Upper lobe of left lung (tissue), 6 donors: ENCODE measurements around the gene TCF21. TPM values are rescaled to one million over a fixed set of nuclear protein-coding genes. Genes with fewer than 3 reads are reported as not detected.
A peak's percentile ranks its signal among the peaks of the same experiment; 100 is the strongest.

ENCODE experiments used
- ATAC-seq, 2 donors: fragments of 200-7000 bp; cut with Tn5 transposase; one replicate each; pipeline ENCODE4 v1.9.1; 2022; ENCODE audit warnings: mild to moderate bottlenecking in 2 of 2, moderate library complexity in 2 of 2; ENCODE audit not compliant: low FRiP score in 2 of 2
- DNase-seq, 2 donors: peaks; one replicate each; pipeline ENCODE4 v3.0.0-alpha.2; 2019 to 2020
- H3K27ac ChIP-seq, 4 donors: fragments of 200-600 bp; sonication (generic); one replicate each; pipeline ENCODE4 v1.5.1; 2016 to 2019
- H3K27me3 ChIP-seq, 4 donors: fragments of 200-600 bp; sonication (generic); one replicate each; pipeline ENCODE4 v1.5.1; 2017 to 2019
- H3K36me3 ChIP-seq, 4 donors: fragments of 200-600 bp; sonication (generic); one replicate each; pipeline ENCODE4 v1.5.1; 2016 to 2019
- H3K4me1 ChIP-seq, 4 donors: fragments of 200-600 bp; sonication (generic); one replicate each; pipeline ENCODE4 v1.5.1; 2018 to 2019
- H3K4me3 ChIP-seq, 4 donors: fragments of 200-600 bp; sonication (generic); one replicate each; pipeline ENCODE4 v1.5.1; 2017 to 2019; ENCODE audit warnings: mild to moderate bottlenecking in 2 of 4, moderate library complexity in 1 of 4
- H3K9me3 ChIP-seq, 4 donors: fragments of 200-600 bp; sonication (generic); one replicate each; pipeline ENCODE4 v1.5.1; 2018 to 2019
- EP300 ChIP-seq, 4 donors: sonication (generic); formaldehyde crosslinking; IDR thresholded peaks; one replicate each; pipeline ENCODE4 v1.5.1; 2017; ENCODE audit warnings: antibody characterized with exemption in 4 of 4, control low read depth in 2 of 4
- POLR2A ChIP-seq, 4 donors: fragments of 450-650 bp; IDR thresholded peaks; one replicate each; pipeline ENCODE4 v1.5.1; 2016 to 2017; ENCODE audit warnings: antibody characterized with exemption in 4 of 4, mild to moderate bottlenecking in 2 of 4
- POLR2AphosphoS5 ChIP-seq, 2 donors: sonication (generic); formaldehyde crosslinking; IDR thresholded peaks; one replicate each; pipeline ENCODE4 v1.5.1; 2017; ENCODE audit warnings: antibody characterized with exemption in 2 of 2
- WGBS, 2 donors: methylation state at CpG; one replicate each; pipeline ENCODE4 v1.1.5; 2017 to 2018; 5-methylcytosine and 5-hydroxymethylcytosine counted together
- total RNA-seq, 6 donors: library from RNA; depleted of rRNA in 4 of 6; stranded (reverse); fragments of >200 nt in 4 of 6; gene quantifications; one replicate each; pipeline versions ENCODE4 v1.1.0 to v1.2.1, GENCODE V29; 2016 to 2021
- TF ChIP-seq, protein P1 (sequence below), 6 experiments: fragments of 450-650 bp in 4 of 6; fragments of 200-600 bp in 2 of 6; sonication (generic) in 2 of 6; IDR thresholded peaks; one replicate each; pipeline ENCODE4 v1.5.1; 2016 to 2019; ENCODE audit warnings: antibody characterized with exemption in 6 of 6
- donor health status: DM: no; HTN: no; CAD: no; lungs with moderate emphysema.
- donor health status: DM: no; HTN: yes; CAD: no; lungs with severe emphysema.

Gene TCF21
- total RNA-seq, 6 donors from 2014 or later, result 13.8 to 68.6 (median 30.2) TPM

DNA sequence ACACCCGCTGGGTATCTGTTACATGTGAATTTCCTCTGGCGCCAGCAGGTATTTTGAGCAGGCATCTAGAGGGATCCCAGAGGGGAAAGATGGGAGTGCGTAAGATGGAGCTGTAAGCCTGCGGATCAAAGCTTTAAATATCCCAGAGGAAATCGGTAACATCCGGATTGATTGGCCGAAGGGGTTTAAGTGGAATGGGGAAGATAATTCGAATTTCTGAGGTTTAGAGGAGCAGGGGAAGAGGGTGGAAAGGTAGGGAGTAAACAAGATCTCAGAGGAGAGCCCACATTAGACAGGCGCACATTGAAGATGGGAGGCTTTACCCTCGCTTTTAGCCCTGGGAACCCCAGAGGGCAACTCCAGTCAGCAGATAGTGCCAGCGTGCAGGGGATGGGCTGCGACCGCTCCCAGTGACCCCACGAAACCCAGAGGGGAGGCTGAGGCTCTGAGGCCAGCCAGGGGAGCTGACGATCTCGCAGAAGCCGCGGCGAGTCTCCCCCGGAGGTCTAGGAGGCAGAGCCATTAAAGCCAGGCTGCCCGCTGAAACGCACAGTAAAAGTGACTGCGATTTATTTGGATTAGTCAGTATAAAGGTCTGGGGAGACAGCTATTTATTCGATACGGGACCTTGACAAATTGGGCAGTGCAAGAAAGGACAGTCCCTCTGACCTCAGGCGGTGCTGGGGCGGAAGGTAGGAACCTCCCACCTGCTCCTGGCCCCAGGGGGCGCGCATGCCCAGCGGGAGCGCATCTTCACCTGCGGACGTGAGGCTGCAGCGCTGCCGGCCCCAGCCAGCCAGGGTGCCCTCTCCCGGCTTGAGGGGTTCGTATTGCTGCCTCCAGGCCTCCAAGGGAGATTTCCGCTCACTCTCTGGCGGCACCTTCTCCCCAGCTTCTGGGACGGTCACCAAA lies 34.3 kb upstream of the TCF21 start:
- 12 to 17% methylated on average over 25 to 37 of the region's 40 CpGs for WGBS, 2 donors
- peak in 1 of 2 donors; percentile 82 for DNase-seq
- Histone ChIP-seq H3K4me3 (peak overlapping the region in 2 of 4 donors; percentile 1 to 20), H3K4me1 (peaks cover 0 to 4% (median 0%) of the 10 kb centered on the region in 4 donors), H3K36me3 (no peaks in the 10 kb centered on the region), H3K9me3 (no peaks in the 10 kb centered on the region), H3K27me3 (peaks cover 0 to 16% (median 6%) of the 10 kb centered on the region in 4 donors), H3K27ac (no peak overlapping the region)
- peak in 1 of 2 donors; percentile 8 for ATAC-seq
- TF ChIP-seq POLR2A (IDR thresholded peaks at IDR 0.05) (no peak), POLR2AphosphoS5 (IDR thresholded peaks at IDR 0.05) (no peak), EP300 (IDR thresholded peaks at IDR 0.05) (no peak)
- TF ChIP-seq, protein P1, sequence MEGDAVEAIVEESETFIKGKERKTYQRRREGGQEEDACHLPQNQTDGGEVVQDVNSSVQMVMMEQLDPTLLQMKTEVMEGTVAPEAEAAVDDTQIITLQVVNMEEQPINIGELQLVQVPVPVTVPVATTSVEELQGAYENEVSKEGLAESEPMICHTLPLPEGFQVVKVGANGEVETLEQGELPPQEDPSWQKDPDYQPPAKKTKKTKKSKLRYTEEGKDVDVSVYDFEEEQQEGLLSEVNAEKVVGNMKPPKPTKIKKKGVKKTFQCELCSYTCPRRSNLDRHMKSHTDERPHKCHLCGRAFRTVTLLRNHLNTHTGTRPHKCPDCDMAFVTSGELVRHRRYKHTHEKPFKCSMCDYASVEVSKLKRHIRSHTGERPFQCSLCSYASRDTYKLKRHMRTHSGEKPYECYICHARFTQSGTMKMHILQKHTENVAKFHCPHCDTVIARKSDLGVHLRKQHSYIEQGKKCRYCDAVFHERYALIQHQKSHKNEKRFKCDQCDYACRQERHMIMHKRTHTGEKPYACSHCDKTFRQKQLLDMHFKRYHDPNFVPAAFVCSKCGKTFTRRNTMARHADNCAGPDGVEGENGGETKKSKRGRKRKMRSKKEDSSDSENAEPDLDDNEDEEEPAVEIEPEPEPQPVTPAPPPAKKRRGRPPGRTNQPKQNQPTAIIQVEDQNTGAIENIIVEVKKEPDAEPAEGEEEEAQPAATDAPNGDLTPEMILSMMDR (IDR thresholded peaks at IDR 0.05), result no peak

DNA sequence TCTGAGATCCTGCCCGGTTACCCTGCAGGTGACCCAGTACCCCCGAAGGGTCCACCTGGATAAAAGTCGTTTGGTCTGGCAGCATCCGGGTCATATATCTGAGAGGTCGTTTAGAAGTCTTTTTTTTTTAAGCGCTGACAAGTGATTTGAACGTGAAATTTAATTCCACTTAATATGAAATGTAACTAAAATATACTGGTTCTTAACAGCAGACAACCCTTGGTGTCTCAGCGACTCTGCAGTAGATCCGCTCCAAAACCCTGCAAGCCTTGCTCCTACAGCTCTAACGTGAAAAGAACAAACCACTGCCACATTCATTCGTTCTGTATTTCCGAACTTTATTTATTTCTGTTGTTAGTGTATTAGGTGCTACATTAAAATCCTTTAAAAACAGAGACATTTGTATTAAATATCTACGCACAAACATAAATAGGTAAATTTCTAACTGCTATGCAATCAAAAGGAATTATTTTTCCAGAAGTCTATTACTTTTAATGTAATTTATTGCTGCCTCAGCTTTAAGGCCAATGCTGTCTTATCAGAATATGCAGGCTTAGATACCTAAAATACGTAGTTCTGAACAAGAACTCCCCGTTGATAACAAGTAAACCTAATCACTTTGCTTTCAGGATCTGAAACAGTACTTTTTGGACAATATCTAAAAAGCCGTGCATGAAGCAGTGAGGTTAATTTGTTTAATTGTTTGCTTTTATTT lies 33.5 kb upstream of the TCF21 start:
- no peak for ATAC-seq
- Histone ChIP-seq H3K27ac (no peak overlapping the region), H3K27me3 (peaks cover 0 to 16% (median 6%) of the 10 kb centered on the region in 4 donors), H3K36me3 (no peaks in the 10 kb centered on the region), H3K9me3 (peaks cover 0 to 5% (median 0%) of the 10 kb centered on the region in 4 donors), H3K4me1 (peaks cover 0 to 4% (median 0%) of the 10 kb centered on the region in 4 donors), H3K4me3 (peak overlapping the region in 1 of 4 donors; percentile 20)
- 22 to 34% methylated on average over 16 of the region's 16 CpGs for WGBS, 2 donors
- no peak for DNase-seq
- TF ChIP-seq POLR2A (IDR thresholded peaks at IDR 0.05) (no peak), POLR2AphosphoS5 (IDR thresholded peaks at IDR 0.05) (no peak), EP300 (IDR thresholded peaks at IDR 0.05) (no peak)
- TF ChIP-seq, protein P1 (IDR thresholded peaks at IDR 0.05), result no peak

DNA sequence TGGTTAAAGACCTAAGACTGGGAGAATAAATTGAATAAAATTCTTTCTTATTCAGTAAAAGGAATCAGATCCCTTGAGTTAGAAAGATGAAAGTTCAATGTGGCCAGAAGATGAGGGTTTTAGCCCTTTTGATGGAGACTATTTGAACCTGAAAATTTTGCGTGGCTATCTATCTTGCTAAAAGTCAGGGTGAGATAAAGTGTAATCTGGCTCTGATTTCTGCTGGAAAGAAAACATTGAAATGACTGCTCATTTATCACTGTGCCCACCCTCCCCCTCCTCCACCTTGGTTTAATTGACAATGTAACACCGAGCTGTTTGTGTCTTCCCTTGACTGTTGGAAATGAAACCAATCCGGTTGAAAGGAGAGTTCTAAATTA lies 32.9 kb upstream of the TCF21 start:
- WGBS, 2 donors, result 16 to 22% methylated on average over 3 of the region's 3 CpGs
- Histone ChIP-seq H3K36me3 (no peaks in the 10 kb centered on the region), H3K9me3 (peaks cover 0 to 6% (median under 1%) of the 10 kb centered on the region in 4 donors), H3K27ac (no peak overlapping the region), H3K4me3 (no peak overlapping the region), H3K4me1 (peaks cover 0 to 4% (median 0%) of the 10 kb centered on the region in 4 donors), H3K27me3 (peaks cover 0 to 16% (median 6%) of the 10 kb centered on the region in 4 donors)
- DNase-seq (no peak), ATAC-seq (no peak)
- TF ChIP-seq POLR2AphosphoS5 (IDR thresholded peaks at IDR 0.05) (no peak), POLR2A (IDR thresholded peaks at IDR 0.05) (no peak), EP300 (IDR thresholded peaks at IDR 0.05) (no peak)
- TF ChIP-seq, protein P1 (IDR thresholded peaks at IDR 0.05), result no peak

DNA sequence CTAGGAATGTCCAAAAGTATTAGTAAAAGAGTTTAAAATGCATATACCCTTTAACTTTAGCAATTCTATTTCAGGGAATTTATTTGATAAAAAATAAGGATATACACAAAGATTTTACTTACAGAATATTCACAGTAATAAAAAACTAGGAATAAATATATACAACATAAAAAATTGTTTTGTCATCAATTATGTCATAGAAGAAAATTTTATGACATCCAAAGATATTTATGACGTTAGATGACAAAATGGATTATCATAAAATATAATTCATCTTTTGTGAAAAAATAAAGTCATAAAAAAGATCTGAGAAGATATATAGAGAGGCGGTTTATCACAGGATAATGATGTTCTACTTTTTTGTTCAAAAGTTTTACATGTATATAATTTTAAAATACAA lies 32.0 kb upstream of the TCF21 start:
- DNase-seq, result no peak
- Histone ChIP-seq H3K27ac (no peak overlapping the region), H3K9me3 (peaks cover 0 to 6% (median 1%) of the 10 kb centered on the region in 4 donors), H3K4me1 (peaks cover 0 to 4% (median 0%) of the 10 kb centered on the region in 4 donors), H3K36me3 (no peaks in the 10 kb centered on the region), H3K4me3 (no peak overlapping the region), H3K27me3 (peaks cover 0 to 16% (median 6%) of the 10 kb centered on the region in 4 donors)
- ATAC-seq, result no peak
- TF ChIP-seq POLR2A (IDR thresholded peaks at IDR 0.05) (no peak), EP300 (IDR thresholded peaks at IDR 0.05) (no peak), POLR2AphosphoS5 (IDR thresholded peaks at IDR 0.05) (no peak)
- TF ChIP-seq, protein P1 (IDR thresholded peaks at IDR 0.05), result no peak
- 83 to 85% methylated on average over 2 of the region's 2 CpGs for WGBS, 2 donors
